Germinal center (tissue), 1 donor: ENCODE results near the gene MKNK2.
"Not testable (repeated sequence)": the region's sequence is repeated elsewhere in the genome, so short reads cannot be mapped to it uniquely, and the experiment has no call there.

ENCODE experiments used
- DNase-seq: peaks from one replicate; pipeline ENCODE4 v3.0.0; 2012; ENCODE audit warnings: mixed read lengths, low spot score

MKNK2 gene

GRCh38 chr19:2050991-2051772 lies at the start of gene MKNK2:
TSS of gene MKNK2 (minus strand) at chr19:2051244. CDS start at chr19:2050851, 393 bp downstream.
- DNase-seq = peak; percentile 94

- no peak for DNase-seq
Observed at GRCh38 chr19:2100719-2101061, 49.6 kb upstream of the MKNK2 start.

DNA sequence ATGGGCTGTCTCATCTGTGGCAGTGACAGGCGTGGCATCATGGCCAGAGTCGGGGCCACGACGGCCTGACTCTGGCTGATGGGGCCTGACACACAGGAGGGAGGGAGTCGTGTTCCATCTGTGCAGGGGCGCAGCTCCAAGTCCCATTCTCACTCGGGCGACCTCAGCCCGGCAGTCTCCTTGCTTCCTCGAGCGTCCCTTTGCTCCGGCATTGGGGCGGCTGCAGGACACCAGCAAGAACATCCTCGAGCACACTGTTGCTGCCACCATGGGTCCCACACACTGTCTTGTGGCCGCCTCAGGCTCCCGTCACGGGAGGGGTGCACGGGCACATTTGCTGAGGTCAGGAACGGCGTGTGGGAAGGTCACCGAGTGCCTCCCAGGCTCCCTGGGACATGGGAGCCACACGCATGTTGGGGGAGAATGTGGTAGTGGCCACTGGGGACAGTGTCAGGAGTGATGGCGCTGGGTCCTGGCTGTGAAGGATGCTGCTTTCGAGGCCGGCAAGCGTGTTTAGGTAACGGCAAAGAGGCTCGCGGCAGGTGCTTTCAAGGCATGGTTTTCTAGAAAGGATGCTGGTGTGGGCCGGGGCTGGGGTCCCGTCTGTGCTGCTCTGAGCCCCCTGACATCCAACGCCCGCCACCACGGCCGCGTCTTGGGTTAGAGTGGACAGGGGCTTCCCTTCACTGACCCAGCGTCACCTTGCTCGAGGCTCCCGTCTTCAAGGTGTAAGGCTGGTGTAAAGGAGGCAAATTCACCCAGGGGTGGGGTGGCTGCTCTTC lies 49.1 kb upstream of the MKNK2 start:
- DNase-seq = no peak

DNA sequence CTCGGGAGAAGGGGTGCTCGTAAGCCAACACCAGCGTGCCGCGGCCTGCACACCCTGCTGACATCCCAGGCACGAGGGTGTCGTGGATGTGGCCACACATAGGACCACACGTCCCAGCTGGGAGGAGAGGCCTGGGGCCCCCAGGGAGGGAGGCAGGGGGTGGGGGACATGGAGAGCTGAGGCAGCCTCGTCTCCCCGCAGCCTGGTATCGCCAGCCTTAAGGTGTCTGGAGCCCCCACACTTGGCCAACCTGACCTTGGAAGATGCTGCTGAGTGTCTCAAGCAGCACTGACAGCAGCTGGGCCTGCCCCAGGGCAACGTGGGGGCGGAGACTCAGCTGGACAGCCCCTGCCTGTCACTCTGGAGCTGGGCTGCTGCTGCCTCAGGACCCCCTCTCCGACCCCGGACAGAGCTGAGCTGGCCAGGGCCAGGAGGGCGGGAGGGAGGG lies 48.0 kb upstream of the MKNK2 start:
- no peak for DNase-seq

DNA sequence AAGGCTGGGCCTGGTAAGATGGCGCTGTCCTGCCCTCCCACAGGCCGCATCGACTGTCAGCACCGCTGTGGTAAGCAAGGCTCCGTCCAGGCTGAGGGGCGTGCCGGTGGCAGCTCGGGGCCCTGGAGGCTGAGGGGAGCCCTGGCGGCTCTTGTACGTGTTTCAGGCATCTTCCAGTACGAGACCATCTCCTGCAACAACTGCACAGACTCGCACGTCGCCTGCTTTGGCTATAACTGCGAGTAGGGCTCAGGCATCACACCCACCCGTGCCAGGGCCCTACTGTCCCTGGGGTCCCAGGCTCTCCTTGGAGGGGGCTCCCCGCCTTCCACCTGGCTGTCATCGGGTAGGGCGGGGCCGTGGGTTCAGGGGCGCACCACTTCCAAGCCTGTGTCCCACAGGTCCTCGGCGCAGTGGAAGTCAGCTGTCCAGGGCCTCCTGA lies 46.9 kb upstream of the MKNK2 start:
- no peak for DNase-seq

- peak; percentile 53 for DNase-seq
Observed at GRCh38 chr19:2097203-2097885, 46.3 kb upstream of the MKNK2 start.

DNA sequence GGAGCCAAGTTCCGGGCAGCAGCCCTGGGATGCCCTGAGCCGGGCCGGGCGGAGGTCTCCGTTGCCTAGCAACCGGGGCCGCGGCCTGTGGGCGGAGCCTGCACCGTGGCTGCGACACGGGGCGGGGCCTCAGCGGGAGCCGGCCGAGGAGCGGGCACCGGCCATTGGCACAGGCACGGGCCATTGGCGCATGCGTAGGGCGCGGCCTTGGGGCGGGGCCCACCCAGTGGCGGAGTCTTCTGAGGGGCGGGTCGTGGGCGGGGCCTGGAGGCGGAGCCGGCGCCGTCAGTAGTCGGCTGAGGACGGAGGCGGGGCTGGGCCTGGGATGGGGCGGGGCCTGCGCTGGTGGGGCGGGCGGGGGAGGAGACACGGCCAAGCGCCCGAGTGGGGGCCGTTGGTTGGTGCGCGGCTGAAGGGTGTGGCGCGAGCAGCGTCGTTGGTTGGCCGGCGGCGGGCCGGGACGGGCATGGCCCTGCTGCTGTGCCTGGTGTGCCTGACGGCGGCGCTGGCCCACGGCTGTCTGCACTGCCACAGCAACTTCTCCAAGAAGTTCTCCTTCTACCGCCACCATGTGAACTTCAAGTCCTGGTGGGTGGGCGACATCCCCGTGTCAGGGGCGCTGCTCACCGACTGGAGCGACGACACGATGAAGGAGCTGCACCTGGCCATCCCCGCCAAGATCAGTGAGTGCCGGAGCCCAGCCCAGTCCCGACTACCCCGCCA lies 45.6 kb upstream of the MKNK2 start, which contains the start of gene IZUMO4:
Gene IZUMO4, plus strand, starts transcription at position 436 of the 723 bp plus-strand sequence. Its CDS starts 31 bp downstream, at position 467.
- peak; percentile 98 for DNase-seq

- peak; percentile 36 for DNase-seq
Observed at GRCh38 chr19:2096034-2096479, 45.0 kb upstream of the MKNK2 start, which contains the start of gene MOB3A. TSS of gene MOB3A (minus strand) at chr19:2096326. CDS start at chr19:2078560, 17,766 bp downstream.

- DNase-seq = not testable (repeated sequence)
Observed at GRCh38 chr19:2091926-2092525, 41.0 kb upstream of the MKNK2 start.

DNA sequence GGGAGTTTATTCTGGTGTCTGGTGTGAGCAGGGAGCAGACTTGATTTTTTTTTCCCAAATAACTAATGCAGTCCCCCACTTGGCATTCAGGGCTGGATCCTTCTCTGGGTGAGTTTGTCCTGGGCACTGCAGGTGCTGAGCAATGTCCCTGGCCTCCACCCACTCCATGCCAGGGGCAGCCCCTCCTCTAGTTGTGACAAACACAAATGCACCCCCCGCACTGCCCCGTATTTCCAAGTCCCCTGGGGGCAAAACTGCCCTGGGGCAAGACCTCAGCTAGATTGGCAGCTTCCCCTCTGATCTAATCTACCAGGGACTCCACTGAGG lies 38.6 kb upstream of the MKNK2 start:
- DNase-seq = no peak

GRCh38 chr19:2089001-2089711 lies 38.1 kb upstream of the MKNK2 start:
- peak; percentile 29 for DNase-seq

DNA sequence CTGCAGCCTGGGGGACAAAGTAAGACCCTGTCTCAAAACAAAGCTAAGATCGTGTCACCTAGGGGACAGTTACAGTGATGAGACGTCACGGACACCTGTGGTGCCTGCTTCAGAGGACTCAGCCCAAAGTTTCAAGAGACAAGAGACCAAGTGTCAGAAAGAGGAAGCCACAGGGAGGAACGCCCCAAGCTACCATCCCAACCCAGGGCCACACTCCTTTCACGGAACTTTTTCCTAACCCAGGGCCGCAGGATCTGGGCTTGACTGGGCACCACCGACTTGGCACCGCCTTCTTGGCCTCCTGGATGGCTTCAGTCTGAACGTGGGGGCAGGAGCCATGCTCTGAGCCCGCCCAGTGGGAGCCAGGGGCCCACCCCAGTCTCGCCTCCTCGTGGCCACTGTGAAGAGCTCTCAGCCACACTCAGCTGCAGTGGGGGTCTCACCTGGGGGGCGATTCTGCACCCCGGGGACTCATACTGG lies 36.6 kb upstream of the MKNK2 start:
- peak; percentile 67 for DNase-seq

DNA sequence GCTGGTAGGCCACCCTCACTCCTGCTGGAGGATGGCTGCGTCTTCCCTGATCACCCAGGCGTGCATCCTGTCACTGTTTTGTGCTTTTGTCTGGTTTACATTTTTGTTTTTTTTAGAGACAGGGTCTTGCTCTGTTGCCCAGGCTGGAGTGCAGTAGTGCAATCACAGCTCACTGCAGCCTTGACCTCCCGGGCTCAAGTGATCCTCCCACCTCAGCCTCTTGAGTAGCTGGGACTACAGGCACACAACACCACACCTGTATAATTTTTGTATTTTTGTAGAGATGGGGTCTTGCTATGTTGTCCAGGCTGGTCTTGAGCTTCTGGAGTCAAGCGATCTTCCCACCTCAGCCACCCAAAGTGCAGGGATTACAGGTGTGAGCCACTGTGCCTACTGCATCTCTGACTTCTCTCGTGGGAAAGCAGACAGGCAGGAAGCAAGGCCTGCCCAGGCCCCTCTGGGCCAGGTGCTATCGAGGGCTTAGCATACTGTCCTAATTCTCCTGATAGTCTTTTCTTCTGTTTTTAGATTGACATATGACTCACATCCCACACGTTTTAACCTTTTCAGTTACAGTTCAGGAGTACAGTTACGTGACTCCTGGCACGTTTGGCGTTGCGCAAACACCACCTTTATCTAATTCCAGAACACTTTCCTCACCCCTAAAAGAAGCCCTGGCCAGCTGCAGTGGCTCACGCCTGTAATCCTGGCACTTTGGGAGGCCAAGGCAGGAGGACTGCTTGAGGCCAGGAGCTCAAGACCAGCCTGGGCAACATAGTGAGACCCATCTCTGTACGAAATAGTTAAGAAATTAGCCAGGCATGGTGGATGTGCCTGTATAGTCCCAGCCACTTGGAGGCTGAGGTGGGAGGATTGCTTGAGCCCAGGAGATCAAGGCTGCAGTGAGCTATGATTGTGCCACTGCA lies 35.9 kb upstream of the MKNK2 start:
- peak; percentile 30 for DNase-seq

DNA sequence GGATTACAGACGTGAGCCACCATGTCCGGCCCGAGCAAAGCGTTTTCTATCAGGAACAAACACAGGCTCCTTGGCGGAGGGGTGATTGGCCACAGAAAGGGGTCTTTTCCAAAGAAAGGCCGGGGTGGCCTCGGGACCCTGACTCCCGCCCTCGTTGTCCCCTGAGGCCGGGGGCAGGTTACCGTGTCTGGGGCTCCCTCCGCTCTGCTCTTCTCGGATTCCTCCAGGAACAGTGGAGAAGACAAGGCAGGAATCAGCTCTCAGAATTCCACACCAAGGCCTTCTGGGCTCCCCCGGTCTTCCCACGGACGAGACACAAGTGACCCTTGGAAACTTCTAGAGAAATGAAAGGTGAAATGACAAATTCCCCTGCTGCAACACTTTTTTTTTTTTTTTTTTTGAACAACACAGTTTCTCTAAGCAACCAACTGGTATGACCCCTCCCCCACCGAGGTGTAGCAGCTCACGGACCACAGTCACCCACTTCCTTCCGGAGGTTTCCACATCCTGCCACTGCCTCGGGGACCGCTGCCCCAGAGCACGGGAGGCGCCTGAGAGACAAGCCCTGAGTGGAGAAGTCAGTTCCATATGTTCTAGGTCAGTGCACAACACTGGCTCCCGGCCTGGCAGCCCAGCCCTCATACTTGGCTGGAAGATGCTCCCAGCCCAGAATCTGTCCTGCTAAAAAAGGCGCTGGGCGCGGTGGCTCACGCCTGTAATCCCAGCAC lies 34.1 kb upstream of the MKNK2 start:
- peak; percentile 82 for DNase-seq

GRCh38 chr19:2083174-2083854 lies 32.3 kb upstream of the MKNK2 start:
- peak; percentile 67 for DNase-seq

GRCh38 chr19:2081873-2082810 lies 31.1 kb upstream of the MKNK2 start:
- DNase-seq = peak; percentile 23
